NAMALWA (cell line): Measurements from ENCODE around the gene CA12.
"Not testable (repeated sequence)": the region's sequence is repeated elsewhere in the genome, so short reads cannot be mapped to it uniquely, and the experiment has no call there.

Experiments
- DNase-seq: peaks from one replicate; pipeline ENCODE4 v3.0.0-alpha.2; 2015; ENCODE audit warnings: low spot score

Gene CA12

GRCh38 chr15:63335543-63336240 is 46.0 kb downstream of the CA12 start:
- no peak for DNase-seq

DNA sequence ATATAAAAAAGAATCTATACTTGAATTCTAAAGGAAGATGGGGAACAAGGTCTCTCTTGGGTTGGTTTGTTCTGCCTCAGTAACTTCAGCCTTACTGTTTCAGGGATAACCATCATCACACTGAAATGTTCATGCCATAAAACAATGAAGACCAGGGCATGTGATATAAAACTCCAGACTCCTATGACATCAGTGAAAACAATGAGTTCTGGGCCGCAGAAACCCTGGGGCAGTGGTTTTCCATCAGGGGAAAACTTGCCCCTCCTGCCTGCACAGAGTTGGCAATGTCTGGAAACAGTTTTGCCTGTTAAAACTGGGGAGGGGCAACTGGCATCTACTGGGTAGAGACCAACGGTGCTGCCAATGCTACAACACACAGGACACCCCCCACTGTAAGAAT is 46.8 kb downstream of the CA12 start:
- no peak for DNase-seq

- no peak for DNase-seq
Measured at GRCh38 chr15:63332367-63333124, 49.1 kb downstream of the CA12 start.

- no peak for DNase-seq
Measured at GRCh38 chr15:63331456-63331855, 50.2 kb downstream of the CA12 start.

- DNase-seq, result no peak
Measured at GRCh38 chr15:63330926-63331325, 50.7 kb downstream of the CA12 start.

- no peak for DNase-seq
Measured at GRCh38 chr15:63329567-63330350, 51.9 kb downstream of the CA12 start.

DNA sequence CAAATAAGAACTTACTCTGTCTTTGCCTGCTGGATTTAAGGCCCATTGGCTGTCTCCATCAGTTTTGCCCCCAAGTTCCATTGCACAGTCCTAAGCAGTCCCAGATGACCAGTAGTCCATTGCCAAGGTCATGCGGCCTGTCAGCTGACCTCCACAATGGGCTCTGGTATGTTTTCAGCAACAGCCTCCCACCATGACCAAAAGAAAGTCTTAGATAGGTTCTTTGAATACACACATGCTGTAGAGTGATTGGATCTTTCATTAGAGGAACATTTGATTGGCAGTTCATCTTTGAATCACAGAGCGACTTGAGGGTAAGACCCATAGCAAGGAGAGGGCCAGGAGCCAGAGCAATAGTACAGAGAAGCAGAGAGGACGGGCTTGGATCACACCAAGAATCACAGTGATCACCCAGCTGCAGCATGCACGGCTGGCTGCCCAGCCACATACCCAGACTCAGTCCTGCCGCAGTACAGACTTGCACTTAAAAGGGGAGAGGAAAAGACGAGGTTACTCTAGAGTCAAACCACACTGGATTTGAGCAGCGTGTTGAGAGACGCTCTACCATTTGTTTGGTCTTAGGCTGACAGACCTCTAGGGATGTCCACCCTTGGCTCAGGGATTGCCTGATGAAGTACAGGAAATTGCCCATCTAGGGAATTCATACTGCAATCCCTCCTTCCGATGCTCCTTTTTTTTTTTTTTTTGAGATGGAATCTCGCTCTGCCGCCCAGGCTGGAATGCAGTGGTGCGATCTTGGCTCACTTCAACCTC is 53.8 kb downstream of the CA12 start:
- DNase-seq, result no peak

DNA sequence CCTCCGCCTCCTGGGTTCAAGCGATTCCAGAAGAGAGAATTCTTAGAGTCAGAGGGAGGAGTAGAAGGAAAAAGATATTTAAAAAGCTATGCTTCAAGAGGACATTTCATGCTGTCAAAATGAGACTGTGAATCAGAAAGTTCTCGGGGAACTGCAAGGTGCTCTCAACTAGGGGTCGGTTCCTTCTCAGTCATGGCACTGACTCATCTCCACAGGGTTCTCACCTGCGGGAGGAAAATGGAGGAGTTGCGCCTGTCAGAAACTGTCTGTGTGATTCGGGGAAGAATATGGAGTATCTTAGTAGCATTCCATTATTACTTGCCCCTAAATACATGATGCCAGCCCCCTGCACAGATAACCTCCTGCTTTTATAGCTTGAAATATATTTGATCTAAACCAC is 56.9 kb downstream of the CA12 start:
- no peak for DNase-seq

DNA sequence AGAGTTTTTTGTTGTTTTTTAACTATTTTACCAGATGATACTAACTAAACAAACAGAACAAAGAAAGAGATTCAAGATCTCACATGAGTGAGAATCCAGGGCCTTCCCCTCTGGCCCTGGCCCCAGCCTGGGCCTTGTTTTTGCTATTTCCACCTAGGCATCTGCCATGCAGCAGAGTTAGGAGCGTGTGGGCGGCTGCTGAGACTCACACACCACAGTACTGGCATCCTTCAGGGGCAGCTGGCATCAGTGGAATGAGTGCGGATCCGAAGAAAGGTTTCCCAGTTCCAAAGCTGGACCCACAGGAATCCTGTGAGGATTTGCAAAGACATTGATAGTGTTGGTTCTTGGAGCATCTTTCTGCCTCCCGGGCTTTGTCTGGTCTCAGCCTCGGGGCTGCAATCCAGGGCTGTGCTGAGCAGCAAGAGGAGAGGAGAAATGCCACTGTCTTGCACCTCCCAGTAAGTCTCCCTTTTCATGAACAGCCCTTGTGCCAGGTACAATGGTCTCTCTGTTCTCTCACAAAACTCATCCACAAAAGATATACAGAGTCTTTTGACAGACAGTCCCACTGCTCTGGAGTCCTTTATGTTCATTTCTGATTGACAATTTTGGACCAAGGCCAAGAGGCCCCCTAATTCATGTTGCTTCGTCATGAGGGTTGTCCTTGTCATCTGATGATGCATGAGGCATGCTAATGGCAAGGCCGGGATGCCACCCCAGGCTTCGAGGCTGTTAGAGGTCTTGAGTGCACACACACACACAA is 57.7 kb downstream of the CA12 start:
- DNase-seq, result no peak

DNA sequence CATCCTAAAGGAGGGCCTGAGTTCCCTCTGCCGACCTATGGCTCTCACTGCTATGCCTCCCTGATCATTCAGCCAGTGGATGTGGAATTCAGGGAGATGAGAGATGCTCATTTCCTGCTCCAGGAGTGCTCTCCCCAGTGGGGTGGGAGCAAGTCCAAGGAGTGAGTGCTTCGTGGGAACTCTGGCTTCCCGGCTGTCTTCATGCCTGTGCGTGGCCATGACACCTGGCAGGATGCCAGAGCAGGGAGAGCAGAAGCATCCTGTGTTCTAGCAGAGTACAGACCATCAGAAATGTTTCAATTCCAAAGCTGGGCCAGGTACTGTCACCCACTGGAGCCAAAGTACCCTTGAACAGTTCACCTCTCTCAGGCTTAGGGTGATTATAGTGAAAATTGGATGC is 59.1 kb downstream of the CA12 start:
- DNase-seq, result no peak

DNA sequence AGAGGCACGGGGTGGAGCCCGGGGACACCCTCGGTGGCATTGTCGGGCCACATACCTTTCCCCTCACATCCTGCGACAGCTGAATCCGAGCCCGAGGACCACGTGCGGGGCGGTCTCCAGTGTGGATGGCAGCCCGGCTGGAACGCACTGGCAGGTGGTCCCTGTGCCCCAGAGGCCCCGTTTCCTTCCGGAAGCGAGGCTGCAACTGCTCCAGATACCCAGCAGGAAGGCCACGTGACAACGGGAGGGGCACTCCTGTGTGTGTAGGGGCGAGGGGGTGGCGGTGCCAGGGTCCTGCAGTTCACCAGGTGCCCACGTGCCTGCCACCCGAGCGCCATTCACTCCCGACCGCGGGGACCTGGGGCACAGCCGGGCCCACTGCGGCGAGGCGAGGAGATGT is 60.2 kb downstream of the CA12 start:
- DNase-seq, result no peak

- DNase-seq, result not testable (repeated sequence)
Measured at GRCh38 chr15:63320981-63321380, 60.7 kb downstream of the CA12 start.

DNA sequence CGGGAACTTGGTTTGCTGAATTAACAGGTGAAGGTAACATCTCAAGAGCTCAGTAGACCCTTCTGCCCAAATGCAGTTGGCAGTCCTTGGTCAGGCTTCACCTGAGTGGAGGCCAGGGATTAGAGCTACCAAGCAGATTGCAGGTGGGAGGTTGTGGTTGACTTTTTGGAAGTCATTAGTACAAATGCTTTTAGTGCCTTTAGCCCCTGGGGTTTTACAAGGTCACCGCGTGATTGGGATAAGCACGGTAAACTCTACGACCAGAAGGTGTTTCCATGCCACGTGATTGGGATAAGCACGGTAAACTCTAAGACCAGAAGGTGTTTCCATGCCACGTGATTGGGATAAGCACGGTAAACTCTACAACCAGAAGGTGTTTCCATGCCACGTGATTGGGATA is 61.2 kb downstream of the CA12 start:
- not testable (repeated sequence) for DNase-seq

DNA sequence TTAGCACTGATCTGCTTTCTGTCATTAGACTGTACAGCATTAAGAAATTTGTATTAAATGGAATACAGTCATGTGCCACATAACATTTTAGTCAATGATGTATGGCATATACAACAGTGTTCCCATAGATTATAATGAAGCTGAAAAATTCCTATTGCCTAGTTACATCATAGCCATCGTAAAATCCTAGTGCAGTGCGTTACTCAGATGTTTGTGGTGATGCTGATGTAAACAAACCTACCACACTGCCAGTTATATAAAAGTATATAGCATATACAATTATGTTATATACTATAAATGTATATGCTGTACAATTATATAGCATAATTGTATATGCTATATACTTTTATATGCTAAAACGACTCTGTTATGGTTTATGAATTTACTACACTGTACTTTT is 62.6 kb downstream of the CA12 start:
- DNase-seq, result no peak

DNA sequence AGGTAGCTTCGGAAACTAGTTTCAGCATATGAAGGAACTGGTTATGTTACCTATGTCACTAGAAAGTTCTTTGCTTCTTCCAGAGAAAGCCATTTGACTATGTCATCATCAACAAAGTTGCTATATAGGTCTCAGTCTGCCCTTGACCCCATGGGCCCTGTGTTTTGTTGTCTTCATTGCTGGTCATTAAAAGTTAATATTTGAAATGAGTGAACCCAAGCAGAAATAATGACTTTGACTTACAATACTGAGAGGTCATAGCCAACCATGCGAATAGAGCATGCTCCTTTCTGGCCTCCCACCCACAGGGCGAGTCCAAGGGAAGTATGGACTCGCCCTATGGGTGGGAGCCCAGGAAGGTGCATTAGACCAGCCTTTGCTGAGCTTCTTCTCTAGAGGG is 63.3 kb downstream of the CA12 start:
- no peak for DNase-seq

DNA sequence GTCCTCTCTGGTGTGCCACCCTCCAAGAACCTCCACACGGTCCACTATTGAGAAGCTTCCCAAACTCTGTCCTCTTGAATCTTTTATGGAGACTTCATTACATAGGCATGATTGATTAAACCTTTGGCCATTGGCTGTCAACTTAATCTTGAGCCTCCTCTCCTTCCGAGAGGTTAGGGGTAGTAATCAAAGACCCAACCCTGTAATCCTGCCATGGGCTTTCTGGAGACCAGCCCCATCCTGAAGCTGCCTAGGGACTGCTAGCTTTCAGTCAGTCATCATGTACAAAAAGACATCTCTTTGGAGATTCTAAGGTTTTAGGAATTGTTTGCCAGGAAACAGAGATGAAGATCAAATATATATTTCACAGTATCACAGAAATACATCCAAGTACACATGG is 67.2 kb downstream of the CA12 start:
- DNase-seq, result no peak

GRCh38 chr15:63313825-63314224 is 67.8 kb downstream of the CA12 start:
- no peak for DNase-seq

DNA sequence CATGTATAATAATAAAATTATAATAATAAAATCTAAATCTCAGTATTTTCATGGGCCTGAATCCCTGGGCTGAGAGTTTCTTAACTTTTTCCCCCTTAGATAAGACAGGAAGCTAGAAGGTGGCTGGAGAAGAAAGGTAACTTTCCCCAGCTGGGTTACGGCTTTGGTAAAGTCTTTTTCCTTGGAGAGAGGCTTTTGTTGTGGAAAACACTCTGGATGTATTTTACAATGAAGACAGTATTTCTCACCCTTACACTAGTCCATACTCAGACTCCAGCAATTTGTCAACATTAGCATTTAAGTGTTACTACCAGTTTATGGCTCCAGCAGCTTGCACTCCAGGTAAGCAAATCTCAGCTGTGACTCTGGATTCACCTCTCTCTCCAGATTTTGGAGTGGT is 69.4 kb downstream of the CA12 start:
- no peak for DNase-seq

DNA sequence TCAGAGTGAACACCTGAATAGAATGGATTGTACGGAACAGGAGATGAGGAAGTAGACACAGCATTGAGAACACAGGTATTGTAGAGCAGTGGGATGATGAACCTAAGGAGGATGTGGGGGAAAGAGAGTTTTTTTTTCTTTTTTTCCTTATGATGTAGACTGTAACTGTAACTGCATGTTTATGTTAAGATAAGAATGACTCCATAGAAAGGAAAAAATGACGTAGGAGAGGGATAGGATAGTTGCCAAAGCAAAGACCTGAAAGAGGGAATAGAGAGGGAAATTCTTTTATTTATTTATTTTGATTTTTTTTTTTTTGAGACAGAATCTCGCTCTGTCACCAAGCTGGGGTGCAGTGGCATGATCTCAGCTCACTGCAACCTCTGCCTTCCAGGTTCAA is 71.0 kb downstream of the CA12 start:
- DNase-seq, result no peak

DNA sequence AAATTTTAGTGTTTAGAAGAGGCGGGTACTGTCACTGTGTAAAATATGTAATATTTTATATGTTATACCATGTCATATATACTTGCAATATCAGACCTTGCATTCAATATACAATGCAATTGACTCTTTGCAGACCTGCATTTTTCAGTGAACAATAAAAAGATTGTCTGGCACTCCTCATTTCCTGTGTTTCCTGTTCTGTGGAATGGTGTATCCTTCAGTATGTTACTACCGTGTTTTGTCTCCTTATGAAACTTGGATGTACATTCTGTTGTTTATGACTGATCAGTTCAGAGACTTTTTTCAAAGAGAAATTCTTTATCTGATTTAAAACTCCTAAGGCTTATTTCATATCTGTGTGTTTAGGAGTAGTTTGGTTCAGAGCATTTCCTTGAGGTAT is 72.7 kb downstream of the CA12 start:
- DNase-seq, result no peak

DNA sequence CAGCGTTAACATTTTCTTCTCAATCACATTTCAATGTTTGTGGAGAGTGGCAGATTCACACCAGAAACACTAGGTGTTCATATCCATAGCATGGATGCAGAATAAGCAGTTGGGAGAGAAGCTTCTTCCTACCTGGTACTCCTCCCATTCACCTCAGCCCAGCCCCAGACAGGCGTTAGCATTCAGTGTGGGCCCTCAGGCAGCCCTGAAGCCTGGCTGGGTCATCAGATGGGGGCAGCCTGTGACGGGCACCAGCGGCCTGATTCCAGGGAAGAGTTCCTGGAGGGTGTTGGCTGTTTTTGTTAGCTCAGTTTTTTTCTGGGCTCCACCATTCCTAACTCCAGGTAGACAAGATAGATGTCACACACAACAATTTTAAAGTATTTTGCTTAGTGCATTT is 73.2 kb downstream of the CA12 start:
- DNase-seq, result no peak
